ENCODE data around the gene PLCG2.

DNA sequence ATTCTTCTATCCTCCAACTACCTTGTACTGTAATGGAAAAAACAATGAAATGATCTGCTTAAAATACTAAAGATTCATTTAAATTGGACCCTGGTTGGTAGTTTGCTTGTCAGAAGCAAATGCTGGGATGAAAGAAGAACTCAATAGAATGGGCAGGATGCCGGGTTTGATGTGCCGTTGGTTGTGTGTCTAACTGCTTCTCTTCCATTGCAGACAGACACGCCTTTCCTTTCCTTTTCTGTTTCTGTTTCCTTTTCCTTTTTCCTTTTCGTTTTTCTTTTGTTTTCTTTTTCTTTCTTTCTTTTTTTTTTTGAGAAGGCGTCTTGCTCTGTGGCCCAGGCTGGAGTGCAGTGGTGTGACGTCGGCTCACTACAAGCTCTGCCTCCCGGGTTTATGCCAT lies 64.6 kb downstream of the PLCG2 start:
- TF ChIP-seq CTCF (IDR thresholded peaks at IDR 0.05) (no peak), POLR2A (IDR thresholded peaks at IDR 0.05) (no peak), EP300 (IDR thresholded peaks at IDR 0.05) (no peak)

Data from ovary (tissue), 3 donors.